ENCODE measurements around the gene PSMD2. TPM values are rescaled to one million over a fixed set of nuclear protein-coding genes. Genes with fewer than 3 reads are reported as not detected.
A peak's percentile ranks its signal among the peaks of the same experiment; 100 is the strongest.

The PSMD2 gene
- total RNA-seq, 1 donor = 364 TPM

- no peak for DNase-seq (ENCODE audit: low read depth)
- TF ChIP-seq CTCF (IDR thresholded peaks at IDR 0.05; ENCODE audit: insufficient read depth, low read depth, low read length) = no peak
- H3K4me3 ChIP-seq (ENCODE audit: low read depth, low read length) = no peak overlapping the region
Measured at GRCh38 chr3:184258926-184259325, 40.1 kb upstream of the PSMD2 start.

GRCh38 chr3:184259396-184259877, 39.6 kb upstream of the PSMD2 start:
- DNase-seq (ENCODE audit: low read depth) = no peak
- no peak for TF ChIP-seq CTCF (IDR thresholded peaks at IDR 0.05; ENCODE audit: insufficient read depth, low read depth, low read length)

GRCh38 chr3:184259878-184260723, 38.9 kb upstream of the PSMD2 start:
- no peak for TF ChIP-seq CTCF (IDR thresholded peaks at IDR 0.05; ENCODE audit: insufficient read depth, low read depth, low read length)
- DNase-seq (ENCODE audit: low read depth) = peak; percentile 19
- peak overlapping the region; percentile 44 for H3K4me3 ChIP-seq (ENCODE audit: low read depth, low read length)

More at GRCh38 chr3:184259396-184259877, 39.6 kb upstream of the PSMD2 start:
- H3K4me3 ChIP-seq (ENCODE audit: low read depth, low read length) = no peak overlapping the region

GRCh38 chr3:184260724-184261269, 38.2 kb upstream of the PSMD2 start:
- H3K4me3 ChIP-seq (ENCODE audit: low read depth, low read length) = peak overlapping the region; percentile 44
- TF ChIP-seq CTCF (IDR thresholded peaks at IDR 0.05; ENCODE audit: insufficient read depth, low read depth, low read length) = no peak
- no peak for DNase-seq (ENCODE audit: low read depth)

- DNase-seq (ENCODE audit: low read depth) = peak; percentile 47
- no peak for TF ChIP-seq CTCF (IDR thresholded peaks at IDR 0.05; ENCODE audit: insufficient read depth, low read depth, low read length)
- H3K4me3 ChIP-seq (ENCODE audit: low read depth, low read length) = peak within 1 kb of the TSS; percentile 50
Measured at GRCh38 chr3:184261270-184261853, 37.7 kb upstream of the PSMD2 start, which contains the start of gene CAMK2N2. CAMK2N2 (minus strand) TSS chr3:184261553; CDS start chr3:184261285, 268 bp downstream.

GRCh38 chr3:184261854-184262763, 36.9 kb upstream of the PSMD2 start:
- DNase-seq (ENCODE audit: low read depth) = peak; percentile 31

More at GRCh38 chr3:184261854-184262763, 36.9 kb upstream of the PSMD2 start:
- H3K4me3 ChIP-seq (ENCODE audit: low read depth, low read length) = peak overlapping the region; percentile 50
- no peak for TF ChIP-seq CTCF (IDR thresholded peaks at IDR 0.05; ENCODE audit: insufficient read depth, low read depth, low read length)

All from fibroblast of villous mesenchyme (primary cell).